PC-3 (cell line): ENCODE measurements around the gene PCDHGC4. TPM values are rescaled to one million over a fixed set of nuclear protein-coding genes. Genes with fewer than 3 reads are reported as not detected.

ENCODE experiments used
- ATAC-seq: fragments of 200-7000 bp; cut with Tn5 transposase; 2 replicates; pipeline ENCODE4 v1.9.1; 2020; ENCODE audit warnings: mild to moderate bottlenecking, moderate library complexity
- BruUV-seq: library from RNA; stranded (reverse); fragments of 400-500 nt; replicated peaks from 2 replicates; lab custom pipeline; 2021; lab: Mats Ljungman, UMichigan
- CTCF ChIA-PET: fragments of 300-600 bp; sonication (Branson Sonifier 250); formaldehyde crosslinking; loops from one replicate; lab custom pipeline; 2022; ENCODE audit warnings: antibody characterized with exemption; lab: Charles Lee
- POLR2A ChIA-PET: fragments of 300-600 bp; sonication (Branson Sonifier 250); formaldehyde crosslinking; loops from one replicate; lab custom pipeline; 2022; ENCODE audit warnings: antibody characterized with exemption; ENCODE audit not compliant: unreplicated experiment; lab: Charles Lee
- DNase-seq: peaks from one replicate; pipeline ENCODE4 v3.0.0-alpha.2; 2015
- H2AFZ ChIP-seq: fragments of 300-600 bp; sonication (generic); 2 replicates; pipeline ENCODE4 v1.6.0; 2016; ENCODE audit warnings: antibody characterized with exemption, low read length
- H3F3A ChIP-seq: fragments of 300-600 bp; sonication (generic); one replicate; pipeline ENCODE4 v1.6.0; 2017; ENCODE audit warnings: antibody characterized with exemption, low read length, control low read depth, mild to moderate bottlenecking; ENCODE audit not compliant: unreplicated experiment
- H3K27ac ChIP-seq: fragments of 300-600 bp; sonication (generic); 2 replicates; pipeline ENCODE4 v1.5.1; 2016; ENCODE audit warnings: mild to moderate bottlenecking, low read length
- H3K27me3 ChIP-seq: fragments of 300-600 bp; sonication (generic); 2 replicates; pipeline ENCODE4 v1.6.1; 2016; ENCODE audit warnings: low read length, mixed read lengths
- H3K36me3 ChIP-seq: fragments of 300-600 bp; sonication (generic); 2 replicates; pipeline ENCODE4 v1.6.1; 2016; ENCODE audit warnings: low read depth, mixed run types, low read length, mixed read lengths
- H3K4me1 ChIP-seq: fragments of 300-600 bp; sonication (generic); 2 replicates; pipeline ENCODE4 v1.5.1; 2016; ENCODE audit warnings: low read length; ENCODE audit not compliant: insufficient read depth
- H3K4me2 ChIP-seq: fragments of 300-600 bp; sonication (generic); 2 replicates; pipeline ENCODE4 v1.6.0; 2016; ENCODE audit warnings: low read length
- H3K4me3 ChIP-seq: fragments of 300-600 bp; sonication (generic); 2 replicates; pipeline ENCODE4 v1.5.1; 2016; ENCODE audit warnings: mild to moderate bottlenecking, low read length, mixed read lengths
- H3K79me2 ChIP-seq: fragments of 300-600 bp; sonication (generic); 2 replicates; pipeline ENCODE4 v1.6.1; 2017; ENCODE audit warnings: low read length, mixed read lengths
- H3K9ac ChIP-seq: fragments of 300-600 bp; sonication (generic); 2 replicates; pipeline ENCODE4 v1.6.0; 2016; ENCODE audit warnings: mild to moderate bottlenecking, low read length
- H3K9me2 ChIP-seq: fragments of 300-600 bp; sonication (generic); replicated peaks from 2 replicates; pipeline ENCODE4 v1.6.1; 2016; ENCODE audit warnings: mixed run types, low read length, mixed read lengths
- H3K9me3 ChIP-seq: fragments of 300-600 bp; sonication (generic); 2 replicates; pipeline ENCODE4 v1.6.1; 2016; ENCODE audit warnings: low read length, mixed read lengths
- H4K20me1 ChIP-seq: fragments of 300-600 bp; sonication (generic); 2 replicates; pipeline ENCODE4 v1.6.1; 2016; ENCODE audit warnings: low read length, mixed read lengths
- EZH2 ChIP-seq: fragments of 300-600 bp; sonication (generic); IDR thresholded peaks from one replicate; pipeline ENCODE4 v1.6.1; 2017; ENCODE audit warnings: antibody characterized with exemption, mild to moderate bottlenecking, low read length; ENCODE audit not compliant: unreplicated experiment
- EZH2phosphoT487 ChIP-seq: fragments of 300-600 bp; sonication (generic); IDR thresholded peaks from 2 replicates; pipeline ENCODE4 v1.6.1; 2018; ENCODE audit warnings: mild to moderate bottlenecking, antibody characterized with exemption, low read length, borderline replicate concordance
- intact Hi-C: fragments of 100-400 bp; cut with micrococcal nuclease; formaldehyde crosslinking; loops from 2 replicates; pipeline ENCODE4 v1.9.0; 2023
- total RNA-seq: library from RNA; depleted of rRNA; stranded (reverse); fragments of >200 nt; gene quantifications from 2 replicates; pipeline ENCODE4 v1.2.3, GENCODE V29; 2014
- TF ChIP-seq, protein P1 (sequence below): fragments of 300-600 bp; sonication (generic); conservative IDR thresholded peaks from 2 replicates; pipeline ENCODE4 v1.5.1; 2017; ENCODE audit warnings: antibody characterized with exemption, low read depth, mild to moderate bottlenecking, low read length

PCDHGC4 gene
- total RNA-seq, 1 experiment from 2014 or later, result 0.58 TPM

DNA sequence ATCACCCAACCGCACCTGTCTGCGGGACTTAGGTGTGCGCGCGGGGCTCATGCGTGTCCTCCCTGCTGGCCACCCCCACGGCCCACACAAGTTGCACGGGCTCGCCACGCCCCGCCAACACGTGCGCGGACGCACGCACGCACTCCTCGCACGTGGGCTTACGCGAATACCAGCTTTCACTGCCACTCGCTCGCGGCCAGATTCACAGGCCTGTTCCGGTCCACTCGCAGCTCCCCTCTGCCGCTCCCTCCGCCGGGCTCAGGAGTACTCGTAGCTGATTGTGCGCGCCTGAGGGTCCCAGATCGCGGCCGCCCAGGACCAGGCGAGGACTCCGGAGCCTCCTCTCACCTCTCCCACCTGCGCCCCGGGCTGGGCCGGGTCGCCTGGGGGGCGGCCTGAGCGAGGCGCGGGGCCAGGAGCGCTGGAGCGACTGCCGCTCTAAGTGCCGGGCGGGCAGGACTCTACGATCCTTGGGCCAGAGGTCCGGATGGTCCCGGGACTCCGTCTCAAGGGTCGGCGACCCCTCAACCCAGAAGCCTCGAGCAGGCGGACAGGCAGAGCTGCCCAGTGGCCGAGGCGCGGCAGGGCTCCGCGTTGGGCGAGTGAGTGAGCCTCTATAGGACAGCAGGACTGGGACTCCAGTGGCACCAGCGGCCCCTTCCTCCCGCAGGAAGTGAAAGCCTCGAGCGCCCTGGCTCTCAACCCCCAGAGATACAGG is 7.5 kb downstream of the PCDHGC4 start:
- H3K36me3 ChIP-seq, result no peaks in the 10 kb centered on the region
- ATAC-seq, result no peak
- no peak overlapping the region for H2AFZ ChIP-seq
- intact Hi-C loops, result no loop called here
- TF ChIP-seq, protein P1, sequence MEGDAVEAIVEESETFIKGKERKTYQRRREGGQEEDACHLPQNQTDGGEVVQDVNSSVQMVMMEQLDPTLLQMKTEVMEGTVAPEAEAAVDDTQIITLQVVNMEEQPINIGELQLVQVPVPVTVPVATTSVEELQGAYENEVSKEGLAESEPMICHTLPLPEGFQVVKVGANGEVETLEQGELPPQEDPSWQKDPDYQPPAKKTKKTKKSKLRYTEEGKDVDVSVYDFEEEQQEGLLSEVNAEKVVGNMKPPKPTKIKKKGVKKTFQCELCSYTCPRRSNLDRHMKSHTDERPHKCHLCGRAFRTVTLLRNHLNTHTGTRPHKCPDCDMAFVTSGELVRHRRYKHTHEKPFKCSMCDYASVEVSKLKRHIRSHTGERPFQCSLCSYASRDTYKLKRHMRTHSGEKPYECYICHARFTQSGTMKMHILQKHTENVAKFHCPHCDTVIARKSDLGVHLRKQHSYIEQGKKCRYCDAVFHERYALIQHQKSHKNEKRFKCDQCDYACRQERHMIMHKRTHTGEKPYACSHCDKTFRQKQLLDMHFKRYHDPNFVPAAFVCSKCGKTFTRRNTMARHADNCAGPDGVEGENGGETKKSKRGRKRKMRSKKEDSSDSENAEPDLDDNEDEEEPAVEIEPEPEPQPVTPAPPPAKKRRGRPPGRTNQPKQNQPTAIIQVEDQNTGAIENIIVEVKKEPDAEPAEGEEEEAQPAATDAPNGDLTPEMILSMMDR, result no peak
- no peak for TF ChIP-seq EZH2
- no peak for TF ChIP-seq EZH2phosphoT487
- no peak overlapping the region for H3K4me3 ChIP-seq
- DNase-seq, result no peak
- no peaks in the 10 kb centered on the region for H3K79me2 ChIP-seq
- no peaks in the 10 kb centered on the region for H3K27me3 ChIP-seq
- H4K20me1 ChIP-seq, result no peaks in the 10 kb centered on the region
- no peak overlapping the region for H3K4me2 ChIP-seq
- peaks cover 15% of the 10 kb centered on the region; the same call in 1 of the 2 replicates for H3K4me1 ChIP-seq
- BruUV-seq, result no TSS peak
- no peaks in the 10 kb centered on the region for H3K9me2 ChIP-seq
- POLR2A ChIA-PET, result no interaction called here
- no peak overlapping the region for H3K9ac ChIP-seq
- CTCF ChIA-PET, result no interaction called here
- H3K27ac ChIP-seq, result no peak overlapping the region
- no peaks in the 10 kb centered on the region for H3F3A ChIP-seq
- no peaks in the 10 kb centered on the region for H3K9me3 ChIP-seq

DNA sequence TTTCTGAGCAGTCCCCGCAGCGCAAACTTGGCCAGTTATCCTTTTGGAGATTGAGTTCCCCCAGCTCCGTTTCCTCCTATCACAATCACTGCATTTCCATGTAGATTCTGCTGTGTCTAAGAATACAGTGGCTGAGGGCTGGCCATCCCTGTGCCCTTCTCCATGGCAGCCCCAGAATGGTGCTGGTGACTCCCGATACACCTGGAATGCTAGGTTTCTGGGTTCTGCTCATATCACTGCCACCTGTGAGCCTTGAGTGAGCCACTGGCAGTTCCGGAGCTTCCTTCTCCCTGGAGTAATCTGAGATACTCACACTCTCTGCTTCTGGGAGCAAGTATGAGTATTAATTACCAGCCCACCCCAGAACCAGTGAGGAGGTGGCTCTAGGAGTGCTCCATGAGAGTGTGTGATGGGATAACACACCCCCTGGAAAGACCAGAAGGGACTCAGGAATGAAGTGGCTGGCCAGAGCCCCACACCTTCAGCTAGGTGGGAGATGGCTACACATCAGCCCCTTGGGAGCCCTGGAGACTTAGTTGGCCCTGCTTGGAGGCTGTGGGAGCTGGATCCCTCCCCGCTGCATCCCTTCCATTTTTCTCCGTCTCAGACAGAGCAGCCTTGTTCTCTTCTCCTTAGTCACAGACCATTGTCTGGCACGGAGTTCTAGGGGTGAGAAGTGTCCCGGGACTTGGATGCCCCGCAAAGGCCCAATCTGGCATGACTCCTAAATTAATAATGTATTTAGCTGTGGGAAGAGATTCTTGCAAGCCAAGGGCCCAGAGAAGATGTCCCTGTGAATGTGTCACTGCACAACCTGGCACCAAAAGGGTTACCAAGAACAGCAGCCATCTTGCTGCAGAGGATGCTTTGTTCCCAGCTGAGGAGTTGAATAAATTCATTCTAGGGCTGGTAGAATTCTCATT is 8.9 kb downstream of the PCDHGC4 start:
- BruUV-seq, result no TSS peak
- Histone ChIP-seq H3K9me3 (no peaks in the 10 kb centered on the region), H3F3A (no peaks in the 10 kb centered on the region), H2AFZ (no peak overlapping the region), H3K79me2 (no peaks in the 10 kb centered on the region), H3K36me3 (no peaks in the 10 kb centered on the region), H3K27ac (no peak overlapping the region), H3K4me3 (no peak overlapping the region), H3K4me2 (no peak overlapping the region), H3K9me2 (no peaks in the 10 kb centered on the region), H3K4me1 (peaks cover 10% of the 10 kb centered on the region; the same call in 1 of the 2 replicates), H3K9ac (no peak overlapping the region), H3K27me3 (no peaks in the 10 kb centered on the region), H4K20me1 (no peaks in the 10 kb centered on the region)
- CTCF ChIA-PET, result no interaction called here
- POLR2A ChIA-PET, result no interaction called here
- ATAC-seq (no peak), DNase-seq (no peak)
- intact Hi-C loops, result no loop called here
- no peak for TF ChIP-seq EZH2
- TF ChIP-seq EZH2phosphoT487, result no peak
- TF ChIP-seq, protein P1, result no peak
